ENCODE data around the gene GPANK1.

GRCh38 chr6:31654574-31655348 is 10.0 kb downstream of the GPANK1 start:
- no peak for TF ChIP-seq CTCF (conservative IDR thresholded peaks at IDR 0.05; ENCODE audit: low read depth, low read length)
- TF ChIP-seq CHD1 (IDR thresholded peaks at IDR 0.05; ENCODE audit: low read depth, low read length), result no peak
- no peak for TF ChIP-seq POLR2A (IDR thresholded peaks at IDR 0.05; ENCODE audit: low read depth, low read length)
- TF ChIP-seq FOS (IDR thresholded peaks at IDR 0.05; ENCODE audit: low read depth, low read length), result no peak

All from IMR-90 (cell line).